ENCODE data around the gene ZNRD2.

GRCh38 chr11:65569164-65569972 is 909 bp upstream of the ZNRD2 start:
- TF ChIP-seq CTCF (IDR thresholded peaks at IDR 0.05; ENCODE audit: insufficient read depth, low read depth, low read length) (no peak), EZH2 (IDR thresholded peaks at IDR 0.05; ENCODE audit: insufficient read depth, low read length) (no peak)

All from astrocyte (in vitro differentiated cells and primary cell).